K562 (cell line): ENCODE results near the gene PGAM2. TPM values are rescaled to one million over a fixed set of nuclear protein-coding genes. Genes with fewer than 3 reads are reported as not detected.

Source experiments
- ARID2 ChIP-seq: fragments of 450-650 bp; IDR thresholded peaks from 2 replicates; pipeline ENCODE4 v1.6.1; 2017; ENCODE audit warnings: antibody characterized with exemption, mild to moderate bottlenecking
- BCL6 ChIP-seq: fragments of 250-450 bp; sonication (Bioruptor Pico); IDR thresholded peaks from 2 replicates; pipeline ENCODE4 v1.4.0; 2020
- BHLHE40 ChIP-seq: IDR thresholded peaks from 2 replicates; pipeline ENCODE4 v1.6.1; 2011; ENCODE audit warnings: low read length, improper control_type of control experiment
- DEAF1 ChIP-seq: fragments of 450-650 bp; formaldehyde crosslinking; IDR thresholded peaks from 2 replicates; pipeline ENCODE4 v1.4.0; 2020; ENCODE audit warnings: mild to moderate bottlenecking, moderate library complexity
- EHMT2 ChIP-seq: fragments of 450-650 bp; IDR thresholded peaks from 2 replicates; pipeline ENCODE4 v1.6.1; 2018; ENCODE audit warnings: antibody characterized with exemption
- EP300 ChIP-seq: IDR thresholded peaks from 2 replicates; pipeline ENCODE4 v1.6.1; 2012; ENCODE audit warnings: low read length, improper control_type of control experiment
- HOMEZ ChIP-seq: fragments of 250-450 bp; sonication (Bioruptor Pico); IDR thresholded peaks from 2 replicates; pipeline ENCODE4 v1.4.0; 2020; ENCODE audit warnings: mild to moderate bottlenecking, moderate library complexity
- KAT2B ChIP-seq: IDR thresholded peaks from one replicate; pipeline ENCODE4 v1.6.1; 2012; ENCODE audit warnings: low read depth, mild to moderate bottlenecking, control low read depth, inconsistent platforms, low read length, moderate library complexity
- KDM1A ChIP-seq, 2 experiments: fragments of 450-650 bp; IDR thresholded peaks; 2 replicates each; pipeline ENCODE4 v1.6.1; 2016; ENCODE audit warnings: mild to moderate bottlenecking in 2 of 2
- MYC ChIP-seq, 2 experiments: fragments of 250-450 bp in 1 of 2; sonication (Bioruptor Pico) in 1 of 2; IDR thresholded peaks; 2 replicates each; pipeline versions ENCODE4 v1.5.1 to v1.6.1; 2012 to 2021; ENCODE audit warnings: low read depth in 2 of 2, borderline replicate concordance in 1 of 2, improper control_type of control experiment in 1 of 2, low read length in 1 of 2, mild to moderate bottlenecking in 1 of 2, moderate library complexity in 1 of 2
- PURB ChIP-seq: sonication (generic); formaldehyde crosslinking; IDR thresholded peaks from 2 replicates; pipeline ENCODE4 v1.9.0; 2021; ENCODE audit warnings: low read depth, mild to moderate bottlenecking, missing genetic modification reagents
- RHOXF2B ChIP-seq: fragments of 250-450 bp; sonication (Bioruptor Pico); conservative IDR thresholded peaks from 2 replicates; pipeline ENCODE4 v1.5.1; 2021
- TGIF2 ChIP-seq: sonication (generic); formaldehyde crosslinking; IDR thresholded peaks from 2 replicates; pipeline ENCODE4 v1.8.1; 2022; ENCODE audit warnings: mild to moderate bottlenecking, missing genetic modification reagents, moderate library complexity
- THRA ChIP-seq: fragments of 450-650 bp; IDR thresholded peaks from 2 replicates; pipeline ENCODE4 v1.6.1; 2017; ENCODE audit warnings: mild to moderate bottlenecking, moderate library complexity
- THRB ChIP-seq: fragments of 450-650 bp; formaldehyde crosslinking; conservative IDR thresholded peaks from 2 replicates; pipeline ENCODE4 v1.4.0; 2022; ENCODE audit warnings: mild to moderate bottlenecking, missing genetic modification characterization
- USF2 ChIP-seq: sonication (generic); formaldehyde crosslinking; IDR thresholded peaks from 2 replicates; pipeline ENCODE4 v1.5.0; 2020; ENCODE audit warnings: missing genetic modification reagents
- ZBTB26 ChIP-seq: fragments of 450-650 bp; formaldehyde crosslinking; IDR thresholded peaks from 2 replicates; pipeline ENCODE4 v1.4.0; 2022; ENCODE audit warnings: missing genetic modification characterization
- ZBTB8A ChIP-seq: fragments of 450-650 bp; IDR thresholded peaks from 2 replicates; pipeline ENCODE4 v1.6.1; 2018; ENCODE audit warnings: mild to moderate bottlenecking, moderate library complexity; ENCODE audit not compliant: partially characterized antibody
- ZNF12 ChIP-seq: sonication (generic); formaldehyde crosslinking; IDR thresholded peaks from 2 replicates; pipeline ENCODE4 v1.4.0; 2020; ENCODE audit warnings: mild to moderate bottlenecking, missing genetic modification reagents
- ZNF316 ChIP-seq: fragments of 450-650 bp; IDR thresholded peaks from 2 replicates; pipeline ENCODE4 v1.6.1; 2016
- polyA plus RNA-seq, 8 experiments: library from polyadenylated mRNA; depleted of rRNA in 4 of 8; stranded (reverse) in 5 of 8; unstranded in 3 of 8; fragments of >200 nt; fragmentation: Nextera tagmentation in 2 of 8; fragmentation: Illumina TruSeq in 1 of 8; extraction: Ambion mirVana in 2 of 8; extraction: Trizol in 1 of 8; gene quantifications; 2 replicates each; pipeline versions ENCODE4 v1.2.1 to v1.2.3, GENCODE V29; 2011 to 2014; ENCODE audit warnings: inconsistent platforms in 1 of 8, missing spikeins in 1 of 8
- total RNA-seq, 7 experiments: library from RNA; depleted of rRNA in 6 of 7; stranded (reverse); fragments of >200 nt in 6 of 7; fragmentation: Illumina TruSeq in 2 of 7; extraction: Trizol in 2 of 7; gene quantifications; 2 replicates each; pipeline versions ENCODE4 v1.2.1 to v1.2.3, GENCODE V29; 2011 to 2021; ENCODE audit warnings: low replicate concordance in 1 of 7

Gene PGAM2
- total and polyA plus RNA-seq, 9 of the 15 experiments (the other 6 are each of a cell fraction or from before 2014, with no cell fraction given) = not detected

GRCh38 chr7:44081266-44081748, 15.9 kb upstream of the PGAM2 start (continued):
- TF ChIP-seq ZBTB26 (CRISPR knock-in tag) = no peak
- TF ChIP-seq EHMT2 = no peak
- no peak for TF ChIP-seq ZNF12 (CRISPR knock-in tag)
- TF ChIP-seq ZNF316 = no peak
- TF ChIP-seq PURB = no peak
- peak; percentile 66 for TF ChIP-seq USF2 (CRISPR knock-in tag)
- no peak for TF ChIP-seq DEAF1 (CRISPR knock-in tag)
- peak; percentile 93 for TF ChIP-seq BHLHE40
- TF ChIP-seq RHOXF2B (CRISPR knock-in tag) = no peak
- TF ChIP-seq THRB = no peak
- peak; percentile 91 for TF ChIP-seq EP300
- no peak for TF ChIP-seq HOMEZ (CRISPR knock-in tag)
- no peak for TF ChIP-seq ZBTB8A
- TF ChIP-seq KAT2B = no peak
- TF ChIP-seq BCL6 = peak; percentile 54; the same call in 1 of the 2 replicates
- no peak for TF ChIP-seq THRA
- TF ChIP-seq KDM1A (IDR thresholded peaks at IDR 0.05) = peak; percentile 100
- peak; percentile 87 for TF ChIP-seq MYC (IDR thresholded peaks at IDR 0.05; ENCODE audit: low read depth, low read length)
- no peak for TF ChIP-seq MYC (CRISPR knock-in tag; IDR thresholded peaks at IDR 0.05; ENCODE audit: borderline replicate concordance, low read depth)
- no peak for TF ChIP-seq ARID2
- TF ChIP-seq TGIF2 (CRISPR knock-in tag) = no peak
